ENCODE measurements around the gene IRF7.

DNA sequence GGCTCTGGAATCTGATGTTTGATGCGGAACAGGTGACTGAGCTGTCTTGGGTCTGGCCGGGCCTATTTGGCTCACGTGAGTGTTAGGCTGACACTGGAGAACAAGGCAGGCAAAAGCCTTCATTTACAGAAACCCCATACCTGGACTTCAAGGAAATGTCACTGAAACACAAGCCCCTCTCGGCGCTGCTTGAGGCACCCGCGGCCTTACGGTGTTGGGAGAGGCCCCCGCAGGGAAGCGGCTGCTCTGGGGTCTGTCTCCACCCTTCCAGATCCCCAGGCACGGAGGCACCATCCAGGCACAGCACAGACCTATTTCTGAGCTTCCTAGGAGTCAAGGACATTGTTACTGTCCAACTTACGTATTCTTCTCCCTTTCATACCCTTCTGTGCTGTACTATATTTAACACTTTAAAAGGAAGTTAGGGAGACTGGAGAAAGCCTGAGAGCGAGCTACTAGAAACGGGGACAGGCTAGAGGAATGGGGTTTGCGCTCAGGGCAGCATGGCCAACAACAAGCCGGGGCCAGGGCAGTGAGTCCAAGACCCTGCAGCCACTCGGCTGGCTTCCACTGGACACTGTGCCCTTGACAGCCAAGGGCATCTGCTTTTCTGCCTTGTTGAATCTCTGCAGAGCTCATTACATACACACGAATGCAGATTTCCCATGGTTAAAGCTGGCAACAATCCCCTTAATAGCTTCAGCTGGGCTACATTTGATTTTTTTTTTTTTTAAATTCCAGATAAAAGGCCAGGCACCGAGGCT lies 45.1 kb upstream of the IRF7 start:
- TF ChIP-seq CTCF (IDR thresholded peaks at IDR 0.05) (no peak), EP300 (IDR thresholded peaks at IDR 0.05) (no peak)

Data from tibial nerve (tissue), 4 donors.